Measurements from ENCODE around the gene PLXNA2. TPM values are rescaled to one million over a fixed set of nuclear protein-coding genes. Genes with fewer than 3 reads are reported as not detected.

PLXNA2 gene
- total and polyA plus RNA-seq, 2 of the 13 experiments (the other 11 are each of a cell fraction or from before 2014, with no cell fraction given) = 1.1 to 2.1 TPM

GRCh38 chr1:208163539-208163938 lies 80.6 kb downstream of the PLXNA2 start (continued):
- no peak for TF ChIP-seq DDIT3 (CRISPR knock-in tag; IDR thresholded peaks at IDR 0.05)
- no peak for TF ChIP-seq ZNF782 (CRISPR knock-in tag; IDR thresholded peaks at IDR 0.05; ENCODE audit: borderline replicate concordance)
- TF ChIP-seq MTF1 (CRISPR knock-in tag; IDR thresholded peaks at IDR 0.05) = no peak
- TF ChIP-seq BRD4 (CRISPR knock-in tag; IDR thresholded peaks at IDR 0.05) = no peak
- no peak for TF ChIP-seq MYC (CRISPR knock-in tag; IDR thresholded peaks at IDR 0.05; ENCODE audit: borderline replicate concordance)
- no peak for TF ChIP-seq SOX13 (IDR thresholded peaks at IDR 0.05)
- peak in 1 of 2 experiments; percentile 75; a peak in 1 of 4 replicates for TF ChIP-seq SOX13 (CRISPR knock-in tag; conservative IDR thresholded peaks at IDR 0.05 in 1 of 2, IDR thresholded peaks at IDR 0.05 in 1 of 2)
- no peak for TF ChIP-seq ZNF557 (CRISPR knock-in tag; IDR thresholded peaks at IDR 0.05)
- TF ChIP-seq ISL2 (CRISPR knock-in tag; IDR thresholded peaks at IDR 0.05) = 0 out of 2 replicates have a peak, but pooled peaks have one; percentile 26
- no peak for TF ChIP-seq NFE2L2 (IDR thresholded peaks at IDR 0.05; ENCODE audit: low read length)
- TF ChIP-seq KDM6A (CRISPR knock-in tag; IDR thresholded peaks at IDR 0.05; ENCODE audit: low read depth) = peak; percentile 51; the same call in 1 of the 2 replicates
- TF ChIP-seq PHF21A (CRISPR knock-in tag; IDR thresholded peaks at IDR 0.05) = 0 out of 2 replicates have a peak, but pooled peaks have one; percentile 40
- TF ChIP-seq ELF3 (CRISPR knock-in tag; IDR thresholded peaks at IDR 0.05) = peak; percentile 46; the same call in 1 of the 2 replicates
- TF ChIP-seq ZBTB3 (CRISPR knock-in tag; IDR thresholded peaks at IDR 0.05; ENCODE audit: borderline replicate concordance, low read depth) = no peak
- TF ChIP-seq STAT5B (CRISPR knock-in tag; IDR thresholded peaks at IDR 0.05) = no peak
- no peak for TF ChIP-seq U2AF2 (IDR thresholded peaks at IDR 0.05; ENCODE audit: low read depth, low read length)
- peak; percentile 53; the same call in 1 of the 2 replicates for TF ChIP-seq SAP130 (CRISPR knock-in tag; IDR thresholded peaks at IDR 0.05; ENCODE audit: low read depth)
- TF ChIP-seq FOXA3 (CRISPR knock-in tag; IDR thresholded peaks at IDR 0.05) = peak; percentile 47; the same call in 1 of the 2 replicates
- TF ChIP-seq ZNF550 (CRISPR knock-in tag; IDR thresholded peaks at IDR 0.05; ENCODE audit: borderline replicate concordance) = no peak
- TF ChIP-seq ZSCAN29 (CRISPR knock-in tag; conservative IDR thresholded peaks at IDR 0.05) = no peak
- no peak for TF ChIP-seq IRF2 (CRISPR knock-in tag; IDR thresholded peaks at IDR 0.05)
- no peak for TF ChIP-seq DNMT3B (CRISPR knock-in tag; conservative IDR thresholded peaks at IDR 0.05)
- peak; percentile 40; the same call in 1 of the 2 replicates for TF ChIP-seq ZSCAN21 (CRISPR knock-in tag; IDR thresholded peaks at IDR 0.05; ENCODE audit: borderline replicate concordance)
- no peak for TF ChIP-seq ZNF558 (CRISPR knock-in tag; IDR thresholded peaks at IDR 0.05; ENCODE audit: borderline replicate concordance)
- no peak for TF ChIP-seq ZZZ3 (CRISPR knock-in tag; IDR thresholded peaks at IDR 0.05; ENCODE audit: borderline replicate concordance)
- TF ChIP-seq ZNF775 (CRISPR knock-in tag; IDR thresholded peaks at IDR 0.05; ENCODE audit: borderline replicate concordance) = no peak
- peak; percentile 74 for TF ChIP-seq PAXIP1 (CRISPR knock-in tag; conservative IDR thresholded peaks at IDR 0.05)
- TF ChIP-seq NCOR1 (IDR thresholded peaks at IDR 0.05; ENCODE audit: borderline replicate concordance, low read length) = peak; percentile 36; the same call in 1 of the 2 replicates
- no peak for TF ChIP-seq TBL1XR1 (IDR thresholded peaks at IDR 0.05; ENCODE audit: borderline replicate concordance, low read length, partially characterized antibody)
- TF ChIP-seq KLF11 (CRISPR knock-in tag; IDR thresholded peaks at IDR 0.05) = no peak
- no peak for TF ChIP-seq CAMTA2 (CRISPR knock-in tag; IDR thresholded peaks at IDR 0.05; ENCODE audit: borderline replicate concordance)

All from HepG2 (cell line).